ENCODE data around the gene TMPRSS4.
A peak's percentile ranks its signal among the peaks of the same experiment; 100 is the strongest.

Gene TMPRSS4

GRCh38 chr11:118143661-118144185, 66.8 kb downstream of the TMPRSS4 start:
- Histone ChIP-seq H2AFZ (ENCODE audit: low read length) (no peak overlapping the region), H4K91ac (ENCODE audit: low read depth, low read length, poor library complexity) (no peak overlapping the region), H3K4me3 (ENCODE audit: low read length in 2 of 2) (no peak overlapping the region), H3K14ac (ENCODE audit: low read length) (no peak overlapping the region), H3K27ac (replicated peaks; ENCODE audit: low read length) (no peak overlapping the region), H2BK12ac (ENCODE audit: low read length) (no peak overlapping the region), H4K8ac (ENCODE audit: low read depth, low read length) (no peak overlapping the region), H3K4ac (ENCODE audit: low read length) (no peak overlapping the region), H2BK120ac (ENCODE audit: low read depth, low read length) (no peak overlapping the region), H3K79me1 (ENCODE audit: low read depth, low read length) (no peaks in the 10 kb centered on the region), H3K4me2 (ENCODE audit: insufficient read depth, low read length, poor library complexity, severe bottlenecking) (no peak overlapping the region), H2AK5ac (ENCODE audit: low read depth, low read length) (no peak overlapping the region), H3K27me3 (ENCODE audit: control insufficient read depth in 3 of 3, insufficient read depth in 3 of 3, low read depth in 1 of 3, low read length in 3 of 3) (peaks cover 3 to 84% (median 15%) of the 10 kb centered on the region in 3 experiments), H3K4me1 (ENCODE audit: control insufficient read depth in 2 of 2, insufficient read depth in 1 of 2, low read depth in 1 of 2, low read length in 2 of 2) (peaks cover 0 to 3% of the 10 kb centered on the region in 2 donors), H3K36me3 (replicated peaks in 1 of 2; ENCODE audit: control insufficient read depth in 2 of 2, insufficient read depth in 2 of 2, low read length in 2 of 2) (no peaks in the 10 kb centered on the region), H3K23ac (ENCODE audit: low read depth, low read length, poor library complexity) (no peak overlapping the region), H3K18ac (ENCODE audit: low read length) (no peak overlapping the region), H3K9me3 (replicated peaks in 1 of 2; ENCODE audit: control insufficient read depth in 2 of 2, insufficient read depth in 1 of 2, low read depth in 1 of 2, low read length in 2 of 2) (no peaks in the 10 kb centered on the region), H2BK15ac (ENCODE audit: low read length) (no peak overlapping the region), H3K9ac (ENCODE audit: low read depth, low read length, poor library complexity) (no peak overlapping the region), H2BK5ac (ENCODE audit: low read length) (no peak overlapping the region)
- no peak for DNase-seq (ENCODE audit: low spot score)
- WGBS, 2 donors (ENCODE audit: extremely low coverage in 2 of 2, insufficient read length in 2 of 2, insufficient replicate concordance in 1 of 2): no CpG with 5 or more reads among the region's 12 CpGs

DNA sequence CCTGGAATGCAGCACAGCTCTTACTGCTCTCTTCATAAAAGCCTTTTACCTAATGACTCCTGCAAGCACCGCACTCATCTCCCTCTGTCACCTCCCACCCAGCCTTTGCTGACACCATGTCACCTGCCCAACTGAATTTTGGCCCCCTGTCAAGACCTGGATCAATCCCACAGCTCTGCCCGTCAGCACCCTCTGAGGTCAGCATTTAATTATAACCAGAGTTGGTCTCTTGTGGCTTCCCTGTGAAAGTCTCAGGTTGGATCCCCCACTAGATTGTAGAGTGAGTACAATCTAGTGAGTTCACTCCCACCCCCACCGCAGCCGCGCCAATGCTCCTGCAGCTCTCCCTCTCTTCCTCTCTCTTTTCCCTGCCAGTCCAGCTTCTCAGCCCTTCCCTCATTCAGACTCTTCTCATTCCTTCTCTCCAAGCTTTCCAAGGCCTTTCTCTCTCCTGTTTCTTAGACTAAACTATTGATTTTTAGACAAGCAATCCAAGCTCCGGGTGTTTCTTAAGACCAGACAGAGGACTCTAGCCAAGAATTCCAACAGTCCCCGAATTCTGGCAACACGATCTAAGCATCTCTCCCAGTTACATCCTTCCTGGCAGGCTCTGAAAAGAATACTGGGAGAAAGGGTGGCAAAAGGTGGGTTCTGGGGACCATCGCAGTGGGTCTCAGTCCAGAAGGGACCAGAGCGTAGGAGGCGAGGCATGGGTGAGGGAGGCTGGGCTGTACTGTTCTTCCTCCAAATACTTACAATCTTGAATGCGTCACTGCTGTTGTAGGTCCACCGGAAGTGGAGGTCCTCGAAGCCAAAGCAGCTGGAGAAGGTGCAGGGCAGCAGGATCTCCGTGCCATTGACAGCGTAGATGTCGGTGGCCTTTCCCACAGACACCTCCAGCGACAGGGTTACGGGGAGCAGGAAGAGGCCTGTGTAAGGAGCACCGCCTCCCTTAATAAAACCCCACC, 67.7 kb downstream of the TMPRSS4 start:
- no peak overlapping the region for H2BK15ac ChIP-seq (ENCODE audit: low read length)
- H3K79me1 ChIP-seq (ENCODE audit: low read depth, low read length): no peaks in the 10 kb centered on the region
- no peak for DNase-seq (ENCODE audit: low spot score)
- no peak overlapping the region for H3K4me3 ChIP-seq (ENCODE audit: low read length in 2 of 2)
- no peak overlapping the region for H3K18ac ChIP-seq (ENCODE audit: low read length)
- no peaks in the 10 kb centered on the region for H3K36me3 ChIP-seq (replicated peaks in 1 of 2; ENCODE audit: control insufficient read depth in 2 of 2, insufficient read depth in 2 of 2, low read length in 2 of 2)
- peak overlapping the region; percentile 16 for H2AK5ac ChIP-seq (ENCODE audit: low read depth, low read length)
- no peak overlapping the region for H3K23ac ChIP-seq (ENCODE audit: low read depth, low read length, poor library complexity)
- peak overlapping the region; percentile 24 for H3K9ac ChIP-seq (ENCODE audit: low read depth, low read length, poor library complexity)
- H4K91ac ChIP-seq (ENCODE audit: low read depth, low read length, poor library complexity): no peak overlapping the region
- H3K4me2 ChIP-seq (ENCODE audit: insufficient read depth, low read length, poor library complexity, severe bottlenecking): no peak overlapping the region
- no peak overlapping the region for H3K14ac ChIP-seq (ENCODE audit: low read length)
- H4K8ac ChIP-seq (ENCODE audit: low read depth, low read length): no peak overlapping the region
- no peaks in the 10 kb centered on the region for H3K9me3 ChIP-seq (replicated peaks in 1 of 2; ENCODE audit: control insufficient read depth in 2 of 2, insufficient read depth in 1 of 2, low read depth in 1 of 2, low read length in 2 of 2)
- no peak overlapping the region for H2BK5ac ChIP-seq (ENCODE audit: low read length)
- H2BK12ac ChIP-seq (ENCODE audit: low read length): no peak overlapping the region
- H3K4ac ChIP-seq (ENCODE audit: low read length): no peak overlapping the region
- no peaks in the 10 kb centered on the region for H3K4me1 ChIP-seq (ENCODE audit: control insufficient read depth in 2 of 2, insufficient read depth in 1 of 2, low read depth in 1 of 2, low read length in 2 of 2)
- peak overlapping the region; percentile 98 for H2AFZ ChIP-seq (ENCODE audit: low read length)
- no peak overlapping the region for H2BK120ac ChIP-seq (ENCODE audit: low read depth, low read length)
- WGBS, 2 donors (ENCODE audit: extremely low coverage in 2 of 2, insufficient read length in 2 of 2, insufficient replicate concordance in 1 of 2): no CpG with 5 or more reads among the region's 20 CpGs
- peaks cover 3 to 85% (median 15%) of the 10 kb centered on the region in 3 experiments for H3K27me3 ChIP-seq (ENCODE audit: control insufficient read depth in 3 of 3, insufficient read depth in 3 of 3, low read depth in 1 of 3, low read length in 3 of 3)
- H3K27ac ChIP-seq (replicated peaks; ENCODE audit: low read length): no peak overlapping the region

GRCh38 chr11:118145285-118146227, 68.7 kb downstream of the TMPRSS4 start:
- no peak overlapping the region for H3K4ac ChIP-seq (ENCODE audit: low read length)
- H2BK12ac ChIP-seq (ENCODE audit: low read length): no peak overlapping the region
- peak overlapping the region; percentile 95 for H3K4me2 ChIP-seq (ENCODE audit: insufficient read depth, low read length, poor library complexity, severe bottlenecking)
- peak; percentile 85 for DNase-seq (ENCODE audit: low spot score)
- no peak overlapping the region for H2BK120ac ChIP-seq (ENCODE audit: low read depth, low read length)
- H3K14ac ChIP-seq (ENCODE audit: low read length): no peak overlapping the region
- H3K27me3 ChIP-seq (ENCODE audit: control insufficient read depth in 3 of 3, insufficient read depth in 3 of 3, low read depth in 1 of 3, low read length in 3 of 3): peaks cover 3 to 91% (median 18%) of the 10 kb centered on the region in 3 experiments
- no peak overlapping the region for H4K91ac ChIP-seq (ENCODE audit: low read depth, low read length, poor library complexity)
- peak overlapping the region; percentile 16 for H2AK5ac ChIP-seq (ENCODE audit: low read depth, low read length)
- H3K36me3 ChIP-seq (replicated peaks in 1 of 2; ENCODE audit: control insufficient read depth in 2 of 2, insufficient read depth in 2 of 2, low read length in 2 of 2): no peaks in the 10 kb centered on the region
- H3K4me3 ChIP-seq (ENCODE audit: low read length in 2 of 2): peak overlapping the region; percentile 37 to 74
- H2AFZ ChIP-seq (ENCODE audit: low read length): peak overlapping the region; percentile 98
- H4K8ac ChIP-seq (ENCODE audit: low read depth, low read length): no peak overlapping the region
- H3K18ac ChIP-seq (ENCODE audit: low read length): peak overlapping the region; percentile 39
- no peaks in the 10 kb centered on the region for H3K4me1 ChIP-seq (ENCODE audit: control insufficient read depth in 2 of 2, insufficient read depth in 1 of 2, low read depth in 1 of 2, low read length in 2 of 2)
- H3K23ac ChIP-seq (ENCODE audit: low read depth, low read length, poor library complexity): peak overlapping the region; percentile 23
- H2BK15ac ChIP-seq (ENCODE audit: low read length): no peak overlapping the region
- H2BK5ac ChIP-seq (ENCODE audit: low read length): no peak overlapping the region
- no CpG with 5 or more reads among the region's 78 CpGs for WGBS, 2 donors (ENCODE audit: extremely low coverage in 2 of 2, insufficient read length in 2 of 2, insufficient replicate concordance in 1 of 2)
- H3K79me1 ChIP-seq (ENCODE audit: low read depth, low read length): no peaks in the 10 kb centered on the region
- peak overlapping the region; percentile 24 for H3K9ac ChIP-seq (ENCODE audit: low read depth, low read length, poor library complexity)
- no peaks in the 10 kb centered on the region for H3K9me3 ChIP-seq (replicated peaks in 1 of 2; ENCODE audit: control insufficient read depth in 2 of 2, insufficient read depth in 1 of 2, low read depth in 1 of 2, low read length in 2 of 2)
- H3K27ac ChIP-seq (replicated peaks; ENCODE audit: low read length): no peak overlapping the region
